CD4-positive, alpha-beta T cell treated with Interleukin-17A for 4 hours (primary cell): ENCODE data around the gene ETV5.
A peak's percentile ranks its signal among the peaks of the same experiment; 100 is the strongest.

Experiments
- DNase-seq: peaks from one replicate; pipeline ENCODE4 v3.0.0-alpha.2; 2020; ENCODE audit warnings: mixed read lengths

Gene ETV5

DNA sequence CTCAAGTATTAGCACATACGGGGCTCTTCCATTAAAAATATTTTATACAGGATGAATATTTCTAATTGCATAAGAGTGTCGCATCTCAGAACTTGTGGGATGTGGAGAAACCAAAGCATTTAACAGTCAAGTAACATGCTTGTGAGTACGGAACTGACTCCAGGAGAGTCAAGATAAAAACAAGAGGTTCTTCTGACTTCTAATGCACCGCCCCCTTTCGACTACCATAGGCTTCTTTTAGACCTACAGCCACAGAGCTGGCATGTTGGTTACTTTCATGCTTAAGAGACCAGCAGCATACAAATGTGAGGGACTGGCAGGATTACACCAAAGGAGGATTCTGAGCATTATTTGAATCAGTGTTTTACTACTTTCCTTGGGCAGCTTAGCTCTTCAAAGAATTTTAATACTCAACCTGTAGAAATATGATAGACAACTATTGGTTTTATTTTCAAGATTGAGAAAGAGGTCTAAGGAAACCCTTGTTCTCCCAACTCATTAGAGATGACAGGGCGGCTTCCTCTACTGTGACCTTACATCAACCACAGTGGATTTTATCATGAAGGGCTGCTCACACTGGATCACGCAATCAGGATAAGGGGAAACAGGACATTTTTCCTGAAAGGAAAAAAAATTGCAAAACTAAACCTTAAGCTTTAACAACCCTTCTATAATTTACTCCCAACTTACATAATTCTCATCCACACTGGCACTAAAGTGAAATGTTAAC, 14.0 kb downstream of the ETV5 start:
- DNase-seq: no peak

- DNase-seq: no peak
Measured at GRCh38 chr3:186094271-186094670, 14.6 kb downstream of the ETV5 start.

DNA sequence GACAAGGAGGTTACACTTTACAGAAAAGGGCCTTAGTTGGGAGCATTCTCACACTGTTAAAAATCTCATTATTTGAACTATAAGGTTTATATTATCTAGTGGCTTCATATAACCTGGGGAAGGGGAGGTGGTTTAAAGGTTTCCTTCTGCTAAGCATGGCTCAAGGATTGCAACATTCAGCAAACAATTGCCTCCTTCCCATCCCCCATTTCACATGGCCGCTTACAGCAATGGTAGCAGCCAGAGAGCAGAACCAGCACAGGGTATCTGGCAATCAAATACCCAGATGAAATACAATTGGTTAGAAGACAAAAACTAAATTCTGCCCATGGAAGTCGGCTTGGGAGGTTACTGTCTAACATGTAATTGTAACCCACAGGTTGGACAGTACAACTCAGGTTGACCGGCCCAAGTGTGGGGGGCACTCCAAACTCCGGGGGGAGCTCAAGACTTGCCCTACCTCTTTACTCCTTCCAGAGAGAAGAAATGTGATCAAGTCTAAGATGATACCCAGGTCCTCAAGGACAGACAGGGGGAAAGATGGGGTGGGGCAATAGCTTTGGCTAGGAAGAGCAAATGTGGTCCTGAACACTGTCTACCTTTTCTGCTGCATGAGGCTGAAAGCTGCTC, 15.5 kb downstream of the ETV5 start:
- no peak for DNase-seq

DNA sequence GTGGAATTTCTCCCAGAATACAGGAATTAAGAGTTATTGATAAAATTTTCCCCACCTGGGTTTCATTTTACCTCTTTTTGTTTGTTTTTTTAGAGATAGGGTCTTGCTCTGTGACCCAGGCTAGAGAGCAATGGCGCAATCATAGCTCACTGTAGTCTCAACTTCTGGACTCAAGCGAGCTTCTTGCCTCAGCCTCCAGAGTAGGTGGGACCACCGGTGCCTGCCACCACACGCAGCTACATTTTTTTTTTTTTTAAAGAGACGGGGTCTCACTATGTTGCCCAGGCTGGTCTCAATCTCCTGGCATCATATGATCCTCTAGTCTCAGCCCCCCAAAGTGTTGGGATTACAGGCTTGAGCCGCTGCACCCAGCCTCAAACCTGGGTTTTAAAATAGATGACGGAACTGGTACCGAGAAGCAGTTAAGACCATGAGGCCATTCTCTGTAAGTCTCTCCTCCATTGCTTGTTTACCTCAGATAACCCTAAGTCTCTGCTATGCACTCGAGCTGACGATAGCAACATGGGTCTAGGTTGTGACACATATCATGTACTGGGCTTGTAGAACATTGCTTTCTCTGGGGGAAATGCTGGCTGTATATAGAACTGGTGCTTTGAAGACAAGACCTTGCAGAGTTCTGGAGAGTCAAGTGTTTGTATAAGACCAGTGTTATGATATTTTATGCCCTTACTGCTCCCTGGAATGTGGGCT, 16.4 kb downstream of the ETV5 start:
- DNase-seq: no peak

DNA sequence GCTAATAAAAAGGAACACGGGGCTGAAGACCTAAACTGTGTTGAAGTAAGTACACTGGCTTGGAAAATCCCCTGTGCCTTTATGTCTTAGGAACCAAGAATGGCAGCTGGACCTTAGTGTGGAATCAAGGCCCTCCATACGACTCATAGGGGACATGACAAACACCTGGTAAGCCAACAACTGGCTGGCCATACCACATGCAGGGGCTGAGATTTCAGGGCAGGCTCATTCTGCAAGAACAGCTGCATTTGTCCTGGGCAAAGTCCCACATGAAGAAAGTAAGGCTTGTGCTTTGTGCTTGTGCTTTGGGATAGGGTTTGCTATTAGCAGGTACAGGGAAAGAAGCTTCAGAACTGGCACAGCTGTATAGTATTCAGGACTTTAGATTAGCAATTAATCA, 18.0 kb downstream of the ETV5 start:
- no peak for DNase-seq

- DNase-seq: no peak
Measured at GRCh38 chr3:186088335-186088734, 20.6 kb downstream of the ETV5 start.

- DNase-seq: no peak
Measured at GRCh38 chr3:186084264-186084663, 24.6 kb downstream of the ETV5 start.

DNA sequence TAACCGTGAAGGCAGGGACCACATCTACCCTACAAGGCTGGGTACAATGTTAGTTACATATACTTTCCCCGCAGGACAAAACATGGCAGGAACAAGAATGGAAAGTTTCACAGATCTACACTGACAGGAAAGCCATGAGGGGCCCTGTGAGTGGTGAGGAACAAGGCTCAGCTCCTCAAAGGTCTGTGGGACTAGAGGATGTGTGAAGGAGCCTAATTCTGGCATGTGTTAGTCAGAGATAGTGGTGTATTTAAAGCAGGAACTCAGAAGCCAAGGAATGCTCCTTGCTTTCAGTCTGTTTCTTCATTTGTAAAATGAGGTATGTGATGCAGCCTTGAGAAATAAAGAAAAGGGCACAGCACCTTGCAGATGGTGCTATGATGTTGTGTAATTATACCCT, 25.1 kb downstream of the ETV5 start:
- DNase-seq: no peak

- DNase-seq: no peak
Measured at GRCh38 chr3:186082150-186082549, 26.7 kb downstream of the ETV5 start.

- no peak for DNase-seq
Measured at GRCh38 chr3:186081678-186082077, 27.2 kb downstream of the ETV5 start.

GRCh38 chr3:186080849-186081438, 27.9 kb downstream of the ETV5 start:
- DNase-seq: no peak

- no peak for DNase-seq
Measured at GRCh38 chr3:186079925-186080324, 29.0 kb downstream of the ETV5 start.

- no peak for DNase-seq
Measured at GRCh38 chr3:186077466-186077865, 31.4 kb downstream of the ETV5 start.

DNA sequence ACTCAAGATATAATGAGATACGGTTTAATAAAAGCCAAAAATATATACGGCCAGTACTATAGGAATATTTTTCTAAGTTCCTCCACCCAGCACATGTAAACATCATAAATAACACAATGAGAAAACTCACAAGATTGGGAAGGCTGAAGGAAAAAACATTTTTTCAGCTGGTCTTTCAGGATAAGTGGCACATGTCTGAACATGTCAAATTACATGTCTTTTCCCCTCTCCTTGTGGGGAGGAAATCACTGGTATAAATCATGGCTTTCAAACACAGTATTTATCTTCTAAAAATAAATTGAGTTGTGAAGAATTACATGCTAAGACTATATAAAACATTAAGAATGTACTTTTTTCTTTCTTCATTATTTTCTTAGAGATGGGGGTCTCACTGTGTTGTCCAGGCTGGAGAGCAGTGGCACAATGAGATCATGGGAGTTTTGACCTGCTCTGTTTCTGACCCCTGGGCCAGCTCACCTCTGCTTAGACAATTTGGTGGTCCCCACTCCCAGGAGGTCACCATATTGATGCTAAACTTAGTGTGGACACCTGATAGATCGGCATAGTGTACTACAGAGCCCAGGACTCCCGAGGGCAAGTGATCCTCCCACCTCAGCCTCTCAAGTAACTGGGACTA, 32.8 kb downstream of the ETV5 start:
- no peak for DNase-seq

DNA sequence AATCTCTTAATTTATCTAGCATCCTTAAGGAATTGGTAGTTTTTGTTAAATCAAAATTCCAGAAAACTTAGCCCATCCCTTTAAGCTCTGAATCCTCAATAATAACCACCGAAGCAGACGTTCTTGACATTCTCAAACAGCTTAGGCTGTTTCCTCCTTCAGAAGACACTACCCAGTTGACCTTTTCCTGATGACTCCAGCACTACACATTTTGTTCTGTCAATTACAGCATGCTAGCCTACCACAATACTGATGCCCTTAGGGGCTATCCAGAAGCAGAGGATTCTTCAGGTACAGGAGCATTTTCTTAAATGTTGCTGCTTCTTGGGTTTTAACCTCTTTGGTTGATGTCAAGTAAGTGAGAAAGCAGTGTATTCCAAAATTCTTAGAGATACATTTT, 33.4 kb downstream of the ETV5 start:
- DNase-seq: no peak

DNA sequence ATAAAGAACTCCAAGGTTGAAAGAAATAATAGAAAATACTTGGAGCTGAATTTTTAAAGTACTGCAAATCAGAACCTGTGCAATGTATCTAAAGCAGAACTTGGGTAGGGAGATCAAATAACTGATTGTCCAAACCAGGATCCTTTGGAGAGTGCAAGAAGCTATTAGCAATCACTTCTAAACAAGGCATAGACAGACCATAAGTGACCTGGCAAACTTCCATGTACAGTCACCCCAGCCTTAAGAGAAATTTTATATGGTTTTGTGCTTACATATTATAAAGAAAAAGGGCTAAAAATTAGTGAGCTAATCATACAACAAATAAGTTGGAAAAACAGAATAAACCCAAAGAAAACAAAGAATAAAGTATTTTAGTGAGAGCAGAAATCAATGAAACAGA, 35.2 kb downstream of the ETV5 start:
- DNase-seq: no peak

DNA sequence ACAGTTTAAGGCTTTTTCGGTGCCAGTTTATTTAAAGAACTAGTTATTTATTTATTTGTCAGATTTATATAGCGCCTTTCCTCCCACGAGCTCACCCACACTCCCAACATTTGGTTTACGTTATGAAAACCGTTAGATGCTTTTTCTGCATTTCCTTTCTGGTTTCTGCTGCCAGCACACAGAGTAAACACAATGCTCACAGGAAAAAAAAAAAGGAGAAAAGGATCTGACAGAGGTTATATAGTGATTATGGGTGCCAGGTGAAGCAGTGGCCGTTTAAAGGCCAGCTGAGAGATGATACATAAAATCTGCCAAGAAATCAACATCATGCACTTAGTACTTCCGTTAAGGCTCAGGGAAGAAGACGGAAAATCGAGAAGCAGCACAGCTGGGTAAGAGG, 37.9 kb downstream of the ETV5 start:
- no peak for DNase-seq

- no peak for DNase-seq
Measured at GRCh38 chr3:186070550-186070949, 38.3 kb downstream of the ETV5 start.

DNA sequence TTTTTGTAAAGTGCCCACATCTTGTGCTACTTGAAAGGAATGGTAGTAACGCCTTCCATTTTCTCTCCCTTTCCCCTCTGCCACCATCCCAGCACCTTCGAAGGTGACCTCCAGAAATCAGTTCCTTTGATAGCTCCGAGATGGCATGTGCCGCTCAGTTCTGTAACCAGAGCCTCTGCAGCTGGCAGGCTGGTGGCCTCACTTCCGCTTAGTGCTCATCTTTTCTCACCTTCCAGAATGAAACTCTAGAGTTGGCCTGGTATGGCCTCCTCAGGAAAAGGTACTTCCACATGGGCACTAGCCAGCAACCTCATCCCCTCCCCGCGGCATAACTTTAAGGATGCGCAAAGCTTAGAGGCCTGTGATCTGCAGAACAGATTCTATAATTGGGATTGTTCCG, 38.8 kb downstream of the ETV5 start:
- DNase-seq: no peak

- DNase-seq: no peak
Measured at GRCh38 chr3:186069199-186069598, 39.7 kb downstream of the ETV5 start.

DNA sequence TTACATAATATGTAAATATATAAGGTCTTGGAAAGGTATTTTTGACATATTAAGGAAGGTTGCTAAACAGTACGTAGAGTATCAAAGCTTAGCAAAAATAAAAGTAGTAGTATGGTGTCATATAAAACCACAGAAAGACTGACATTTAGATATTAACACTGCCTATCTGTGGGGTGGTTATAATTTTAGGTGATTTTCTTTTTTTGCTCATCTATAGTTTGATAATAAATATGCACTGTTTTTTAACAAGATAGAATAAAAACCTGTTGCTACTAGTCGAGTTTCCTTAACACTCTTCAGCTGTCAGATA, 40.7 kb downstream of the ETV5 start:
- DNase-seq: no peak

GRCh38 chr3:186067360-186068242, 41.3 kb downstream of the ETV5 start:
- peak; percentile 7 for DNase-seq

- no peak for DNase-seq
Measured at GRCh38 chr3:186060222-186060621, 48.7 kb downstream of the ETV5 start.
